Measurements from ENCODE around the gene VENTX.

The VENTX gene

DNA sequence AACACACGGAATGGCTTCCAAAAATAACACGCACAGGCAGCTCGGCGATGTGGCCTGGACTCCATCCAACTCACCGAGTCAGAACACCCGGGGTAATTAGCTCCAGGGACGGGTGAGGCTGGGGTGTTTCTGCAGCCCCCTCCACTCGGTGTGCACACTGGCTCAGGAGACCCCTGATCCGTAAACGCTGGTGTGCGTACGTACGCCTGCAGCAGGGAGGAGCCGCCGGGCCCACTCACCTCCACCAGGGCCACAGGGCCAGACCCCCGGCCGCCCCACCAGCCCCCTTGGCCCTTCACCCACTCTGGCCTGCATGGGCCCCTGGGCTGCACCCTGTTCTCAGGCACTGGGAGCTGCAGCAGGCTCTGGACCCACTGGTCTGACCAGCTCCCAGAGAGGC is 30.0 kb upstream of the VENTX start:
- TF ChIP-seq, protein P1, sequence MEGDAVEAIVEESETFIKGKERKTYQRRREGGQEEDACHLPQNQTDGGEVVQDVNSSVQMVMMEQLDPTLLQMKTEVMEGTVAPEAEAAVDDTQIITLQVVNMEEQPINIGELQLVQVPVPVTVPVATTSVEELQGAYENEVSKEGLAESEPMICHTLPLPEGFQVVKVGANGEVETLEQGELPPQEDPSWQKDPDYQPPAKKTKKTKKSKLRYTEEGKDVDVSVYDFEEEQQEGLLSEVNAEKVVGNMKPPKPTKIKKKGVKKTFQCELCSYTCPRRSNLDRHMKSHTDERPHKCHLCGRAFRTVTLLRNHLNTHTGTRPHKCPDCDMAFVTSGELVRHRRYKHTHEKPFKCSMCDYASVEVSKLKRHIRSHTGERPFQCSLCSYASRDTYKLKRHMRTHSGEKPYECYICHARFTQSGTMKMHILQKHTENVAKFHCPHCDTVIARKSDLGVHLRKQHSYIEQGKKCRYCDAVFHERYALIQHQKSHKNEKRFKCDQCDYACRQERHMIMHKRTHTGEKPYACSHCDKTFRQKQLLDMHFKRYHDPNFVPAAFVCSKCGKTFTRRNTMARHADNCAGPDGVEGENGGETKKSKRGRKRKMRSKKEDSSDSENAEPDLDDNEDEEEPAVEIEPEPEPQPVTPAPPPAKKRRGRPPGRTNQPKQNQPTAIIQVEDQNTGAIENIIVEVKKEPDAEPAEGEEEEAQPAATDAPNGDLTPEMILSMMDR (IDR thresholded peaks at IDR 0.05; ENCODE audit: insufficient read depth, missing control alignments): no peak
- FAIRE-seq (no peak), DNase-seq (ENCODE audit: insufficient read length, low spot score) (no peak)

DNA sequence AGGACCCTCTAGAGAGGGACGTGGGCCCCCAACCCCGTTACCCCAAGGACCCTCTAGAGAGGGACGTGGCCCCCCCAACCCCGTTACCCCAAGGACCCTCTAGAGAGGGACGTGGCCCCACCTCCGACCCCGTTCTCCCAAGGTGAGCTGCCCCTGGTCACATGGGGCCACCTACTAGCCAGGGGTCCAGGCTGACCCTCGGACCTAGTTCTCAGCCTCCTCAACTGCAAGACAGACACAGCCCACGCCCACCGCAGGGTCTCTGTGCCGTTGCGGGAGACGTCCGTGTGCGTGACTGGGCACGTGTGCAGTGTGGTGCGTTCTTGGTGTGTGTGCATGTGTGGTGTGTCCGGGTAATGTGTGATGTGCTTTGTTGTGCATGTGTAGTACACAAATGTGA is 29.2 kb upstream of the VENTX start:
- FAIRE-seq: no peak
- no peak for DNase-seq (ENCODE audit: insufficient read length, low spot score)
- TF ChIP-seq, protein P1 (IDR thresholded peaks at IDR 0.05; ENCODE audit: insufficient read depth, missing control alignments): no peak

DNA sequence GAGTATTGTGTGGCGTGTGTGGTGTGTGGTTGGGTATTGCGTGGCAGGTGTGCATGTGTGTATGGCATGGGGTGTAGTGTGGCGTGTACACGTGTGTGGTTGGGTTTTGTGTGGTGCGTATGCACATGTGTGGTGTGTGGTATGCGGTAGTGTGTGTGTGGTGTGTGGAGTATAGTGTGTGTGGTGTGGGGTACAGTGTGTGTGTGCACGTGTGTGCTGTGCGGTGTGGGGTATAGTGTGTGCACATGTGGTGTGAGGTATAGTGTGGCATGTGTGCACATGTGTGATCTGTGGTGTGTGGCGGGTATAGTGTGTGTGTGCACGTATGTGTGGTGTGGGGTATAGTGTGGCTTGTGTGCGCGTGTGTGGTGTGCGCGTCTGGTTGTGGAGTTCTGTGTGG is 28.5 kb upstream of the VENTX start:
- TF ChIP-seq, protein P1 (IDR thresholded peaks at IDR 0.05; ENCODE audit: insufficient read depth, missing control alignments): no peak
- DNase-seq (ENCODE audit: insufficient read length, low spot score): no peak
- no peak for FAIRE-seq

DNA sequence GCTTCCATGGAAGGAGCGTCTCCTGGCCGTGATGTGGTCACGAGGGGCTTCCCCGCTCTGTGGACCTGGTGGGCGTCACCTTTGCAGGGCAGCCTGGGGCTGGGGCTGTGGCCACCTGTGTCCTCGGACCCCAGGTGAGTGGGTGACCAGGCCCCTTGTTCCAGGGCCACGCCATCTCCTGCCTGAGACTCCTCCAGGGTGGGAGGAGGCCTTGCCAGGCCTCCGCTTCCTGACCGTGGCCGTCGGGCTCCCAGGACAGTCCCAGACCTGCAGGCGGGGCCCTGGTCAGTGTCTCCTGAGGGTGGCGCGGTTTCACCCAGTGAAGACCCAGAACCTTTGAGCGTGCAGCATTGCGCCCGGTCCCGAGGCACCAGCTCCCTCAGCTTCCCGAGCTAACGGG is 28.0 kb upstream of the VENTX start:
- TF ChIP-seq, protein P1 (IDR thresholded peaks at IDR 0.05; ENCODE audit: insufficient read depth, missing control alignments): no peak
- DNase-seq (ENCODE audit: insufficient read length, low spot score) (no peak), FAIRE-seq (no peak)

DNA sequence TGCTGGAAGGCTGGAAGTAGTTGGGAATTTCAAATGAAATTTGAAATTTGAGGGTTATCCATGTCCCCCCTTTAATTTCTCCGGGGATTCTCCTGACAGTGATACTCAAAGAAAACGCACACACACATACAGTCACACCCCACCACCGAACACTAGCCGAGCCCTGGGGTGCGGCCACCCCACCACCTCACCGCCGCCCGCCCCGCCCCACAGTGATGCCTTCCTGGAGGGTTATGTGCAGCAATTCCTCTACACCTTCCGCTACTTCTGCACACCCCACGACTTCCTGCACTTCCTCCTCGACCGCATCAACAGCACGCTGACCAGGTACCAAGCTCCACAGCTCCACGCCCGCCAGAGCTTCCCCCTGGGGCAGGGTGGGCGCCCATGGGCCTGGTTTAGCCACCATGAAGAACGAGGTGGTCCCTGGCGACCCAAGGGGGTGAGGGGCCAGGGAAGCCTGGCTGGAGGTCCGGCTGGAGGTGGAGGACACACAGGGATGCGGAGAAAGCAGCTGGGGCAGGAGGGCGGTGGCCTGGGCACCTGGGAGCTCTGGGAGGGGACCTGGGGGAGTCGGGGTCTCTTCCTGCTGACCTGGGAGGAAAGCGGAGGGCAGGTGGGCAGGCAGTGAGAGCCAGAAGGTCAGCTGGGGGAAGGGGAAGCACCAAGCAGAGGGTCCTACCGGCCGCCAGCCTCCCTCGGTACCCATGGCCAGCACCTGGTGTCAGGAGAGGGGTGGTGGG is 27.1 kb upstream of the VENTX start:
- DNase-seq (ENCODE audit: insufficient read length, low spot score) (no peak), FAIRE-seq (no peak)
- TF ChIP-seq, protein P1 (IDR thresholded peaks at IDR 0.05; ENCODE audit: insufficient read depth, missing control alignments): no peak

DNA sequence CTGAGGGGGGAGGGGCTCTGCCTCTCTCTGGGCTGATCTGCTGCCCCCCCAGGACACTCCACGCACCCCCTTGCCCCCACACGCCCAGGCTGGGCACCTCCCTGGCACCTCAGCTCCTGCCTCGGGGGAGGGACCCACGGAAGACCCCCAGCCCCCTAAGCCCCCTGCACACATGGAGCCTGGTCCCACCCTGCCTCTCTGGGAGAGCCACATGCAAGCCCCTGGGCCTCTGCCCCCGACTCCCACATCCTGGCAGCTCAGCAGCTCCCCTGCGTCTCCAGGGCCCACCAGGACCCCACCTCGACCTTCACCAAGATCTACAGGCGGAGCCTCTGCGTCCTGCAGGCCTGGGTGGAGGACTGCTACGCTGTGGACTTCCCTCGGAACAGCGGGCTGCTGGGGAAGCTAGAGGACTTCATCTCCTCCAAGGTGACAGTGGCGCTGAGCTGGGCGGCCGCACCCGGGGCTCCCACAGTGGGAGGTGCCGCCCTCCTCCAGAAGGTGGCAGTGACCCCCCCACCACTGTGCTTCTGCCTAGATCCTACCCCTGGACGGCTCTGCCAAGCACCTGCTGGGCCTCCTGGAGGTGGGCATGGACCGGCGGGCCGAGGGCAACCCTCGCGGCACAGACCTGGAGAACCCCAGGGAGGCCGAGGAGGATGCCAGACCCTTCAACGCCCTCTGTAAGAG is 26.4 kb upstream of the VENTX start:
- TF ChIP-seq, protein P1 (IDR thresholded peaks at IDR 0.05; ENCODE audit: insufficient read depth, missing control alignments): no peak
- DNase-seq (ENCODE audit: insufficient read length, low spot score) (no peak), FAIRE-seq (no peak)
